ENCODE data around the gene ADGRA3. TPM values are rescaled to one million over a fixed set of nuclear protein-coding genes. Genes with fewer than 3 reads are reported as not detected.

ADGRA3 gene
- polyA plus RNA-seq, 1 experiment: 10.6 TPM

GRCh38 chr4:22504447-22504846 is 11.4 kb downstream of the ADGRA3 start:
- ChIA-PET POLR2A (no interaction called here), CTCF (no interaction called here)
- no peak for DNase-seq (ENCODE audit: low read depth)
- TF ChIP-seq, protein P1, sequence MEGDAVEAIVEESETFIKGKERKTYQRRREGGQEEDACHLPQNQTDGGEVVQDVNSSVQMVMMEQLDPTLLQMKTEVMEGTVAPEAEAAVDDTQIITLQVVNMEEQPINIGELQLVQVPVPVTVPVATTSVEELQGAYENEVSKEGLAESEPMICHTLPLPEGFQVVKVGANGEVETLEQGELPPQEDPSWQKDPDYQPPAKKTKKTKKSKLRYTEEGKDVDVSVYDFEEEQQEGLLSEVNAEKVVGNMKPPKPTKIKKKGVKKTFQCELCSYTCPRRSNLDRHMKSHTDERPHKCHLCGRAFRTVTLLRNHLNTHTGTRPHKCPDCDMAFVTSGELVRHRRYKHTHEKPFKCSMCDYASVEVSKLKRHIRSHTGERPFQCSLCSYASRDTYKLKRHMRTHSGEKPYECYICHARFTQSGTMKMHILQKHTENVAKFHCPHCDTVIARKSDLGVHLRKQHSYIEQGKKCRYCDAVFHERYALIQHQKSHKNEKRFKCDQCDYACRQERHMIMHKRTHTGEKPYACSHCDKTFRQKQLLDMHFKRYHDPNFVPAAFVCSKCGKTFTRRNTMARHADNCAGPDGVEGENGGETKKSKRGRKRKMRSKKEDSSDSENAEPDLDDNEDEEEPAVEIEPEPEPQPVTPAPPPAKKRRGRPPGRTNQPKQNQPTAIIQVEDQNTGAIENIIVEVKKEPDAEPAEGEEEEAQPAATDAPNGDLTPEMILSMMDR (IDR thresholded peaks at IDR 0.05; ENCODE audit: insufficient read depth, low read depth, low read length): no peak
- no peak overlapping the region for H3K4me3 ChIP-seq (ENCODE audit: low read depth, low read length)
- no peaks in the 10 kb centered on the region for H3K27me3 ChIP-seq (ENCODE audit: control insufficient read depth, insufficient read depth, low read length)
- no peaks in the 10 kb centered on the region for H3K36me3 ChIP-seq (ENCODE audit: control insufficient read depth, insufficient read depth, low read length)

GRCh38 chr4:22502895-22503814 is 12.7 kb downstream of the ADGRA3 start:
- no peak for DNase-seq (ENCODE audit: low read depth)
- no peak overlapping the region for H3K4me3 ChIP-seq (ENCODE audit: low read depth, low read length)
- ChIA-PET POLR2A (no interaction called here), CTCF (no interaction called here)
- H3K36me3 ChIP-seq (ENCODE audit: control insufficient read depth, insufficient read depth, low read length): no peaks in the 10 kb centered on the region
- TF ChIP-seq, protein P1 (IDR thresholded peaks at IDR 0.05; ENCODE audit: insufficient read depth, low read depth, low read length): no peak
- no peaks in the 10 kb centered on the region for H3K27me3 ChIP-seq (ENCODE audit: control insufficient read depth, insufficient read depth, low read length)

DNA sequence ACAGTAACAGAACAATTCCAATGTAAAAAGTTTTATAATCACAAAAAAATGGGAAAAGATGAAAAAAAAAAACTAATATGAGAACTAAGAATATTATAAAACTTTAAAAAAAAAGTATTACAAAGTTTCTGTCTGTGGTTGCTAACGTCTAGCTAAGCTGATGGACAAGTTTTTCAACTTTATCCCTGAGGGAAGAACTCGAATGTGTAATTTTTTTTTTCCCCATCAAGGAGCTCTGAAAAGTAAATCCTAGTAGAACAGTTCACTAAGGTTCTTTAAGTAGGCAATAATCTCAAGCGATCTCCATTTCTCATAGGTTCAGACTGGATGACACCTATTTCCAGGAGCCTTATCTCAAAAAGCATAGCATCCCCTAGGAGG is 14.2 kb downstream of the ADGRA3 start:
- ChIA-PET POLR2A (no interaction called here), CTCF (interaction anchor here (0.6 to 0.7 kb wide), 3 partner anchors 37 to 192 kb away, joined by 3 to 6 read pairs (median 3); no protein-coding TSS in a partner anchor)
- TF ChIP-seq, protein P1 (IDR thresholded peaks at IDR 0.05; ENCODE audit: insufficient read depth, low read depth, low read length): no peak
- Histone ChIP-seq H3K36me3 (ENCODE audit: control insufficient read depth, insufficient read depth, low read length) (no peaks in the 10 kb centered on the region), H3K27me3 (ENCODE audit: control insufficient read depth, insufficient read depth, low read length) (no peaks in the 10 kb centered on the region), H3K4me3 (ENCODE audit: low read depth, low read length) (no peak overlapping the region)
- DNase-seq (ENCODE audit: low read depth): no peak

DNA sequence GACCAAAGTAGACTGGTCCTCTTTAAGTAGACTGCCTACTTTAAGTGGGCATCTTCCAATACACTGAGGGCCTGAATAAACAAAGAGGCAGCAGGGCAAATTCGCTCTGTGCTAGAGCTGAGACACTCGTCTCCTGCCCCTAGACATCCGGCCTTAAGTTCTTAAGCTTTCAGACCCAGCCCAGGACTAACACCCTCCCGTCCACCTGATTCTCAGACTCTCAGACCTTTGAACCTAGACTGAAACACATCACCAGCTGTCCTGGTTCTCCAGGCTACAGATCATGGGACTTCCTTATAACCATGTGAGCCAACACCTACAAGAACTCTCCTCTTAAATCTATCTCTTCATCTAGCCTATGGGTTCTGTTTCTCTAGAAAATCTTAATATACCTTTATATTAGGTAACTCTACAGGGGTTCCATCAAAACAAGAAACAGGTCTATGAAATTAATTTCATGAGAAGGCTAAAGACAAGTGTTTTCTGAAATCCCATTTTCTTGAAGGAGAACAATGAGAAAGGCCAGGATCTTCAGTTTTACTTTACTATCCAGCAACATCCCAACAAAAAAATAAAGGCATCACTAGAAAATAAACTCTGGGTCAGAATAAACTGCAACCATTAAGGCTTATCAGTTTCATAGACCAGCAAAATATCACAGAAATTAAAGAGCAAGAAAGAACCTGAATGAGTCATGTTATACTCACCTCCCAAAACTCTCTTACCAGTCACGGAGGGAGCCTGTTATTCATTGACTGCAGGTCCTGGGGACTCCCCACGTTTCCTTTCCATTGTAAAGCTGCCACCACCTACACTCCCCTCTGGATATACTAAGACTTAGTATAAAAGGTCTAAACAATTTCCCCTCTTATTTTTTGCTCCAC is 14.8 kb downstream of the ADGRA3 start:
- ChIA-PET POLR2A (no interaction called here), CTCF (interaction anchor here (0.6 to 0.7 kb wide), 3 partner anchors 38 to 193 kb away, joined by 3 to 6 read pairs (median 3); no protein-coding TSS in a partner anchor)
- TF ChIP-seq, protein P1 (IDR thresholded peaks at IDR 0.05; ENCODE audit: insufficient read depth, low read depth, low read length): no peak
- DNase-seq (ENCODE audit: low read depth): no peak
- no peaks in the 10 kb centered on the region for H3K27me3 ChIP-seq (ENCODE audit: control insufficient read depth, insufficient read depth, low read length)
- no peak overlapping the region for H3K4me3 ChIP-seq (ENCODE audit: low read depth, low read length)
- no peaks in the 10 kb centered on the region for H3K36me3 ChIP-seq (ENCODE audit: control insufficient read depth, insufficient read depth, low read length)

GRCh38 chr4:22500128-22500611 is 15.7 kb downstream of the ADGRA3 start:
- ChIA-PET CTCF (no interaction called here), POLR2A (no interaction called here)
- DNase-seq (ENCODE audit: low read depth): no peak
- Histone ChIP-seq H3K36me3 (ENCODE audit: control insufficient read depth, insufficient read depth, low read length) (no peaks in the 10 kb centered on the region), H3K27me3 (ENCODE audit: control insufficient read depth, insufficient read depth, low read length) (no peaks in the 10 kb centered on the region), H3K4me3 (ENCODE audit: low read depth, low read length) (no peak overlapping the region)
- TF ChIP-seq, protein P1 (IDR thresholded peaks at IDR 0.05; ENCODE audit: insufficient read depth, low read depth, low read length): no peak

Measured in BJ (cell line).